Hepatocyte (in vitro differentiated cells): ENCODE data around the gene ORM1.

Experiments used
- EZH2 ChIP-seq: fragments of 200-600 bp; sonication (generic); IDR thresholded peaks from 2 replicates; pipeline ENCODE4 v1.6.1; 2016; ENCODE audit warnings: antibody characterized with exemption, mild to moderate bottlenecking, borderline replicate concordance
- EZH2phosphoT487 ChIP-seq: fragments of 200-600 bp; sonication (generic); IDR thresholded peaks from one replicate; pipeline ENCODE4 v1.6.1; 2018; ENCODE audit warnings: antibody characterized with exemption, mild to moderate bottlenecking, low read depth, moderate library complexity; ENCODE audit not compliant: unreplicated experiment, severe bottlenecking
- TF ChIP-seq, protein P1 (sequence below): fragments of 200-600 bp; sonication (generic); IDR thresholded peaks from 2 replicates; pipeline ENCODE4 v1.5.1; 2016; ENCODE audit warnings: antibody characterized with exemption, mild to moderate bottlenecking; ENCODE audit not compliant: poor library complexity

DNA sequence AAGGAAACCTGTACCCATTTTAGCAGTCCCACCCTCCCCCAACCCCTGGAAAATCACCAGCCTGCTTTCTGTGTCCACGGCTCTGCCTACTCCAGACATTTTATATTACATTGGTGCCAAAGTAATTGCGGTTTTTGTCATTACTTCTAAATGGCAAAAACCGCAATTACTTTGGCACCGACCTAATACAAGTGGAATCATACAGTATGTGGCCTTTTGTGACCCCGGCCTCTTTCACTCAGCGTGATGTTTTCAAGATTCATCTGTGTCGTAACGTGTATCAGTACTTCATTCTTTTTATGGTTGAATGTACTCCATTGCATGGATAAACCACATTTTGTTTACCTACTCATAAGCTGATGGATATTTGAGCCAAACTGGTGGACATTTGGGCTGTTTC lies 9.7 kb upstream of the ORM1 start:
- TF ChIP-seq, protein P1, sequence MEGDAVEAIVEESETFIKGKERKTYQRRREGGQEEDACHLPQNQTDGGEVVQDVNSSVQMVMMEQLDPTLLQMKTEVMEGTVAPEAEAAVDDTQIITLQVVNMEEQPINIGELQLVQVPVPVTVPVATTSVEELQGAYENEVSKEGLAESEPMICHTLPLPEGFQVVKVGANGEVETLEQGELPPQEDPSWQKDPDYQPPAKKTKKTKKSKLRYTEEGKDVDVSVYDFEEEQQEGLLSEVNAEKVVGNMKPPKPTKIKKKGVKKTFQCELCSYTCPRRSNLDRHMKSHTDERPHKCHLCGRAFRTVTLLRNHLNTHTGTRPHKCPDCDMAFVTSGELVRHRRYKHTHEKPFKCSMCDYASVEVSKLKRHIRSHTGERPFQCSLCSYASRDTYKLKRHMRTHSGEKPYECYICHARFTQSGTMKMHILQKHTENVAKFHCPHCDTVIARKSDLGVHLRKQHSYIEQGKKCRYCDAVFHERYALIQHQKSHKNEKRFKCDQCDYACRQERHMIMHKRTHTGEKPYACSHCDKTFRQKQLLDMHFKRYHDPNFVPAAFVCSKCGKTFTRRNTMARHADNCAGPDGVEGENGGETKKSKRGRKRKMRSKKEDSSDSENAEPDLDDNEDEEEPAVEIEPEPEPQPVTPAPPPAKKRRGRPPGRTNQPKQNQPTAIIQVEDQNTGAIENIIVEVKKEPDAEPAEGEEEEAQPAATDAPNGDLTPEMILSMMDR, result no peak
- TF ChIP-seq EZH2 (no peak), EZH2phosphoT487 (no peak)
